ENCODE results near the gene MED28. TPM values are rescaled to one million over a fixed set of nuclear protein-coding genes. Genes with fewer than 3 reads are reported as not detected.
"Not testable (repeated sequence)": the region's sequence is repeated elsewhere in the genome, so short reads cannot be mapped to it uniquely, and the experiment has no call there.

Gene MED28
- total RNA-seq, 1 donor from 2014 or later = 26.5 TPM

GRCh38 chr4:17659196-17659595 is 44.8 kb downstream of the MED28 start:
- DNase-seq (ENCODE audit: low spot score in 2 of 2); FAIRE-seq: not testable (repeated sequence)

- FAIRE-seq (no peak), DNase-seq (ENCODE audit: low spot score in 2 of 2) (no peak)
Observed at GRCh38 chr4:17662694-17663093, 48.3 kb downstream of the MED28 start.

GRCh38 chr4:17664755-17665154 is 50.3 kb downstream of the MED28 start:
- FAIRE-seq = no peak
- no peak for DNase-seq (ENCODE audit: low spot score in 2 of 2)

GRCh38 chr4:17665346-17665745 is 50.9 kb downstream of the MED28 start:
- FAIRE-seq (no peak), DNase-seq (ENCODE audit: low spot score in 2 of 2) (no peak)

GRCh38 chr4:17665852-17666251 is 51.4 kb downstream of the MED28 start:
- DNase-seq (ENCODE audit: low spot score in 2 of 2) (no peak), FAIRE-seq (no peak)

GRCh38 chr4:17667253-17667652 is 52.8 kb downstream of the MED28 start:
- DNase-seq (ENCODE audit: low spot score in 2 of 2) (no peak), FAIRE-seq (no peak)

- no peak for DNase-seq (ENCODE audit: low spot score in 2 of 2)
- FAIRE-seq = no peak
Observed at GRCh38 chr4:17667653-17668201, 53.3 kb downstream of the MED28 start.

GRCh38 chr4:17670423-17670822 is 56.0 kb downstream of the MED28 start:
- FAIRE-seq (no peak), DNase-seq (ENCODE audit: low spot score in 2 of 2) (no peak)

- FAIRE-seq (no peak), DNase-seq (ENCODE audit: low spot score in 2 of 2) (no peak)
Observed at GRCh38 chr4:17680559-17681280, 66.3 kb downstream of the MED28 start.

- no peak for DNase-seq (ENCODE audit: low spot score in 2 of 2)
Observed at GRCh38 chr4:17681281-17682221, 67.1 kb downstream of the MED28 start.

GRCh38 chr4:17682222-17682566 is 67.8 kb downstream of the MED28 start:
- no peak for DNase-seq (ENCODE audit: low spot score in 2 of 2)
- no peak for FAIRE-seq

More at GRCh38 chr4:17681281-17682221, 67.1 kb downstream of the MED28 start:
- no peak for FAIRE-seq

Other genes with a start within 250 kb of the MED28 start
- gene QDPR, start 102.6 kb upstream of the MED28 start, total RNA-seq = 52.2 TPM
- gene CLRN2, start 99.5 kb upstream of the MED28 start, total RNA-seq = not detected
- 45.2 TPM for gene LAP3, start 37.4 kb upstream of the MED28 start, total RNA-seq
- gene FAM184B, start 167.0 kb downstream of the MED28 start, total RNA-seq = 5.3 TPM
- gene DCAF16, start 196.1 kb downstream of the MED28 start, total RNA-seq = 35.1 TPM
- gene NCAPG, start 196.3 kb downstream of the MED28 start, total RNA-seq = 5.7 TPM

All from frontal cortex (tissue), 4 donors.